HL-60 (cell line): ENCODE data around the gene BCAN.

ENCODE experiments used
- POLR2AphosphoS5 ChIP-seq: IDR thresholded peaks from 2 replicates; pipeline ENCODE4 v1.6.1; 2012; ENCODE audit warnings: low read depth
- REST ChIP-seq: IDR thresholded peaks from 2 replicates; pipeline ENCODE4 v1.6.1; 2012; ENCODE audit warnings: low read depth; ENCODE audit not compliant: insufficient replicate concordance
- TF ChIP-seq, protein P1 (sequence below): IDR thresholded peaks from one replicate; pipeline ENCODE4 v1.5.1; 2011; ENCODE audit warnings: low read length, control low read depth, inconsistent platforms; ENCODE audit not compliant: insufficient read depth

GRCh38 chr1:156662005-156662799 lies 20.3 kb downstream of the BCAN start:
- no peak for TF ChIP-seq REST
- TF ChIP-seq, protein P1, sequence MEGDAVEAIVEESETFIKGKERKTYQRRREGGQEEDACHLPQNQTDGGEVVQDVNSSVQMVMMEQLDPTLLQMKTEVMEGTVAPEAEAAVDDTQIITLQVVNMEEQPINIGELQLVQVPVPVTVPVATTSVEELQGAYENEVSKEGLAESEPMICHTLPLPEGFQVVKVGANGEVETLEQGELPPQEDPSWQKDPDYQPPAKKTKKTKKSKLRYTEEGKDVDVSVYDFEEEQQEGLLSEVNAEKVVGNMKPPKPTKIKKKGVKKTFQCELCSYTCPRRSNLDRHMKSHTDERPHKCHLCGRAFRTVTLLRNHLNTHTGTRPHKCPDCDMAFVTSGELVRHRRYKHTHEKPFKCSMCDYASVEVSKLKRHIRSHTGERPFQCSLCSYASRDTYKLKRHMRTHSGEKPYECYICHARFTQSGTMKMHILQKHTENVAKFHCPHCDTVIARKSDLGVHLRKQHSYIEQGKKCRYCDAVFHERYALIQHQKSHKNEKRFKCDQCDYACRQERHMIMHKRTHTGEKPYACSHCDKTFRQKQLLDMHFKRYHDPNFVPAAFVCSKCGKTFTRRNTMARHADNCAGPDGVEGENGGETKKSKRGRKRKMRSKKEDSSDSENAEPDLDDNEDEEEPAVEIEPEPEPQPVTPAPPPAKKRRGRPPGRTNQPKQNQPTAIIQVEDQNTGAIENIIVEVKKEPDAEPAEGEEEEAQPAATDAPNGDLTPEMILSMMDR: no peak
- no peak for TF ChIP-seq POLR2AphosphoS5
